HEK293 (cell line): ENCODE results near the gene KCTD10.

Source experiments
- CTCF ChIA-PET: fragments of 350-600 bp; formaldehyde crosslinking; extraction: SDS; loops from one replicate; lab custom pipeline; 2021; ENCODE audit warnings: antibody characterized with exemption; lab: Yijun Ruan, JAX
- POLR2A ChIA-PET: fragments of 300-600 bp; formaldehyde crosslinking; extraction: SDS; loops from one replicate; lab custom pipeline; 2020; ENCODE audit warnings: antibody characterized with exemption, inconsistent platforms; lab: Yijun Ruan, JAX
- H3K27ac ChIP-seq: fragments of 200-500 bp; sonication (Bioruptor generic); 2 replicates; pipeline ENCODE4 v1.5.1; 2014; ENCODE audit warnings: low read depth, low read length, control low read depth, inconsistent platforms; ENCODE audit errors: extremely low read depth
- H3K36me3 ChIP-seq, 2 experiments: fragments of 200-500 bp in 1 of 2; sonication (Bioruptor generic) in 1 of 2; 1 replicate in 1 of 2; 2 replicates in 1 of 2; pipeline ENCODE4 v1.5.1; 2014 to 2017; ENCODE audit warnings: inconsistent platforms in 2 of 2, low read length in 2 of 2; ENCODE audit not compliant: control insufficient read depth in 2 of 2, insufficient read depth in 1 of 2
- H3K4me1 ChIP-seq: fragments of 200-500 bp; sonication (Bioruptor generic); 2 replicates; pipeline ENCODE4 v1.5.1; 2014; ENCODE audit warnings: mild to moderate bottlenecking, low read length, inconsistent platforms; ENCODE audit not compliant: control insufficient read depth, insufficient read depth
- H3K4me3 ChIP-seq: 2 replicates; pipeline ENCODE4 v1.5.1; 2011; ENCODE audit warnings: low read depth, mild to moderate bottlenecking, control low read depth, low read length, moderate library complexity
- H3K9me3 ChIP-seq: fragments of 200-500 bp; sonication (Bioruptor generic); 2 replicates; pipeline ENCODE4 v1.5.1; 2014; ENCODE audit warnings: low read depth, low read length, inconsistent platforms; ENCODE audit not compliant: control insufficient read depth, insufficient read depth
- BCL11A ChIP-seq: fragments of 450-650 bp; formaldehyde crosslinking; IDR thresholded peaks from 2 replicates; pipeline ENCODE4 v1.5.1; 2016; ENCODE audit warnings: low read depth, missing biosample characterization, missing genetic modification characterization
- GLIS2 ChIP-seq: fragments of 450-650 bp; formaldehyde crosslinking; IDR thresholded peaks from 2 replicates; pipeline ENCODE4 v1.5.1; 2016; ENCODE audit warnings: missing biosample characterization, missing genetic modification characterization
- HOXD13 ChIP-seq: sonication (generic); formaldehyde crosslinking; IDR thresholded peaks from 2 replicates; pipeline ENCODE4 v1.8.0; 2022; ENCODE audit warnings: missing genetic modification reagents, borderline replicate concordance
- MYNN ChIP-seq: fragments of 450-650 bp; formaldehyde crosslinking; IDR thresholded peaks from 2 replicates; pipeline ENCODE4 v1.5.1; 2016; ENCODE audit warnings: missing biosample characterization, missing genetic modification characterization, borderline replicate concordance
- SCRT1 ChIP-seq: fragments of 450-650 bp; formaldehyde crosslinking; IDR thresholded peaks from 2 replicates; pipeline ENCODE4 v1.5.1; 2016; ENCODE audit warnings: missing biosample characterization, missing genetic modification characterization, borderline replicate concordance
- SP2 ChIP-seq: fragments of 450-650 bp; formaldehyde crosslinking; IDR thresholded peaks from 2 replicates; pipeline ENCODE4 v1.5.1; 2016; ENCODE audit warnings: missing biosample characterization, missing genetic modification characterization
- YY2 ChIP-seq: fragments of 450-650 bp; formaldehyde crosslinking; IDR thresholded peaks from 2 replicates; pipeline ENCODE4 v1.5.1; 2016; ENCODE audit warnings: missing biosample characterization, missing genetic modification characterization
- ZNF114 ChIP-seq: fragments of 450-650 bp; formaldehyde crosslinking; IDR thresholded peaks from 2 replicates; pipeline ENCODE4 v1.5.0; 2017; ENCODE audit warnings: missing biosample characterization, missing genetic modification characterization
- ZNF138 ChIP-seq: fragments of 450-650 bp; formaldehyde crosslinking; IDR thresholded peaks from 2 replicates; pipeline ENCODE4 v1.5.1; 2016; ENCODE audit warnings: missing biosample characterization, missing genetic modification characterization, borderline replicate concordance
- ZNF223 ChIP-seq: fragments of 450-650 bp; formaldehyde crosslinking; IDR thresholded peaks from 2 replicates; pipeline ENCODE4 v1.5.1; 2016; ENCODE audit warnings: missing biosample characterization, missing genetic modification characterization
- ZNF248 ChIP-seq: fragments of 450-650 bp; formaldehyde crosslinking; IDR thresholded peaks from 2 replicates; pipeline ENCODE4 v1.5.1; 2017; ENCODE audit warnings: missing biosample characterization, missing genetic modification characterization
- ZNF302 ChIP-seq: fragments of 450-650 bp; formaldehyde crosslinking; IDR thresholded peaks from 2 replicates; pipeline ENCODE4 v1.5.1; 2016; ENCODE audit warnings: missing biosample characterization, missing genetic modification characterization, low read depth
- ZNF362 ChIP-seq: fragments of 450-650 bp; formaldehyde crosslinking; IDR thresholded peaks from 2 replicates; pipeline ENCODE4 v1.5.1; 2016; ENCODE audit warnings: missing biosample characterization, missing genetic modification characterization
- ZNF404 ChIP-seq: fragments of 450-650 bp; formaldehyde crosslinking; IDR thresholded peaks from 2 replicates; pipeline ENCODE4 v1.5.1; 2017; ENCODE audit warnings: missing biosample characterization, missing genetic modification characterization
- ZNF473 ChIP-seq: fragments of 450-650 bp; formaldehyde crosslinking; IDR thresholded peaks from 2 replicates; pipeline ENCODE4 v1.5.1; 2017; ENCODE audit warnings: missing biosample characterization, missing genetic modification characterization
- ZNF571 ChIP-seq: fragments of 450-650 bp; formaldehyde crosslinking; IDR thresholded peaks from 2 replicates; pipeline ENCODE4 v1.5.0; 2017; ENCODE audit warnings: missing biosample characterization, missing genetic modification characterization
- ZNF596 ChIP-seq: fragments of 450-650 bp; IDR thresholded peaks from 2 replicates; pipeline ENCODE4 v1.5.0; 2018; ENCODE audit warnings: missing biosample characterization, mild to moderate bottlenecking, missing genetic modification characterization, moderate library complexity
- ZNF654 ChIP-seq: fragments of 450-650 bp; formaldehyde crosslinking; IDR thresholded peaks from 2 replicates; pipeline ENCODE4 v1.5.1; 2016; ENCODE audit warnings: low read depth, missing biosample characterization, missing genetic modification characterization
- ZNF660 ChIP-seq: fragments of 450-650 bp; IDR thresholded peaks from 2 replicates; pipeline ENCODE4 v1.5.1; 2018; ENCODE audit warnings: missing biosample characterization, mild to moderate bottlenecking, missing genetic modification characterization
- ZNF670 ChIP-seq: fragments of 450-650 bp; formaldehyde crosslinking; IDR thresholded peaks from 2 replicates; pipeline ENCODE4 v1.5.1; 2016; ENCODE audit warnings: missing biosample characterization, missing genetic modification characterization, low read depth
- ZNF701 ChIP-seq: fragments of 450-650 bp; formaldehyde crosslinking; IDR thresholded peaks from 2 replicates; pipeline ENCODE4 v1.5.1; 2016; ENCODE audit warnings: missing biosample characterization, missing genetic modification characterization
- ZNF791 ChIP-seq: fragments of 450-650 bp; formaldehyde crosslinking; IDR thresholded peaks from 2 replicates; pipeline ENCODE4 v1.5.1; 2016; ENCODE audit warnings: missing biosample characterization, missing genetic modification characterization
- ZSCAN16 ChIP-seq: fragments of 450-650 bp; formaldehyde crosslinking; IDR thresholded peaks from 2 replicates; pipeline ENCODE4 v1.5.1; 2016; ENCODE audit warnings: missing biosample characterization, missing genetic modification characterization
- ZSCAN5A ChIP-seq: fragments of 450-650 bp; formaldehyde crosslinking; IDR thresholded peaks from 2 replicates; pipeline ENCODE4 v1.5.1; 2016; ENCODE audit warnings: missing biosample characterization, missing genetic modification characterization
- ZXDB ChIP-seq: fragments of 450-650 bp; formaldehyde crosslinking; IDR thresholded peaks from 2 replicates; pipeline ENCODE4 v1.5.1; 2016; ENCODE audit warnings: missing biosample characterization, missing genetic modification characterization
- TF ChIP-seq, protein P1 (sequence below): fragments of 450-650 bp; formaldehyde crosslinking; optimal IDR thresholded peaks from 2 replicates; pipeline ENCODE3; 2016; ENCODE audit warnings: missing biosample characterization, mild to moderate bottlenecking, missing genetic modification characterization
- TF ChIP-seq, protein P2 (sequence below): fragments of 450-650 bp; formaldehyde crosslinking; IDR thresholded peaks from 2 replicates; pipeline ENCODE4 v1.5.1; 2017; ENCODE audit warnings: missing biosample characterization, mild to moderate bottlenecking, missing genetic modification characterization, moderate library complexity
- TF ChIP-seq, protein P3 (sequence below): fragments of 450-650 bp; formaldehyde crosslinking; IDR thresholded peaks from 2 replicates; pipeline ENCODE4 v1.5.1; 2016; ENCODE audit warnings: missing biosample characterization, missing genetic modification characterization
- TF ChIP-seq, protein P4 (sequence below): fragments of 450-650 bp; formaldehyde crosslinking; IDR thresholded peaks from 2 replicates; pipeline ENCODE4 v1.5.1; 2016; ENCODE audit warnings: missing biosample characterization, missing genetic modification characterization

The KCTD10 gene

GRCh38 chr12:109483346-109483745 is 6.2 kb upstream of the KCTD10 start (continued):
- TF ChIP-seq ZNF654 (tag by site-specific recombination) (no peak), SP2 (tag by site-specific recombination) (no peak), BCL11A (tag by site-specific recombination) (no peak), ZNF660 (tag by site-specific recombination) (no peak), ZXDB (tag by site-specific recombination) (no peak), ZNF670 (tag by site-specific recombination) (no peak), HOXD13 (CRISPR knock-in tag) (no peak), ZSCAN5A (tag by site-specific recombination) (no peak), GLIS2 (tag by site-specific recombination) (no peak)
- TF ChIP-seq, protein P1, sequence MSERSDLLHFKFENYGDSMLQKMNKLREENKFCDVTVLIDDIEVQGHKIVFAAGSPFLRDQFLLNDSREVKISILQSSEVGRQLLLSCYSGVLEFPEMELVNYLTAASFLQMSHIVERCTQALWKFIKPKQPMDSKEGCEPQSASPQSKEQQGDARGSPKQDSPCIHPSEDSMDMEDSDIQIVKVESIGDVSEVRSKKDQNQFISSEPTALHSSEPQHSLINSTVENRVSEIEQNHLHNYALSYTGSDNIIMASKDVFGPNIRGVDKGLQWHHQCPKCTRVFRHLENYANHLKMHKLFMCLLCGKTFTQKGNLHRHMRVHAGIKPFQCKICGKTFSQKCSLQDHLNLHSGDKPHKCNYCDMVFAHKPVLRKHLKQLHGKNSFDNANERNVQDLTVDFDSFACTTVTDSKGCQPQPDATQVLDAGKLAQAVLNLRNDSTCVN (tag by site-specific recombination) = no peak
- TF ChIP-seq, protein P2, sequence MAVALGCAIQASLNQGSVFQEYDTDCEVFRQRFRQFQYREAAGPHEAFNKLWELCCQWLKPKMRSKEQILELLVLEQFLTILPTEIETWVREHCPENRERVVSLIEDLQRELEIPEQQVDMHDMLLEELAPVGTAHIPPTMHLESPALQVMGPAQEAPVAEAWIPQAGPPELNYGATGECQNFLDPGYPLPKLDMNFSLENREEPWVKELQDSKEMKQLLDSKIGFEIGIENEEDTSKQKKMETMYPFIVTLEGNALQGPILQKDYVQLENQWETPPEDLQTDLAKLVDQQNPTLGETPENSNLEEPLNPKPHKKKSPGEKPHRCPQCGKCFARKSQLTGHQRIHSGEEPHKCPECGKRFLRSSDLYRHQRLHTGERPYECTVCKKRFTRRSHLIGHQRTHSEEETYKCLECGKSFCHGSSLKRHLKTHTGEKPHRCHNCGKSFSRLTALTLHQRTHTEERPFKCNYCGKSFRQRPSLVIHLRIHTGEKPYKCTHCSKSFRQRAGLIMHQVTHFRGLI (tag by site-specific recombination) = no peak
- TF ChIP-seq, all 188 proteins: peak for 0

- Histone ChIP-seq H3K27ac (no peak overlapping the region), H3K9me3 (no peaks in the 10 kb centered on the region), H3K4me3 (no peak overlapping the region), H3K4me1 (no peaks in the 10 kb centered on the region), H3K36me3 (peaks cover 28 to 52% of the 10 kb centered on the region in 2 experiments)
- ChIA-PET POLR2A (no interaction called here), CTCF (interaction anchor here (0.5 to 1.5 kb wide), 2 partner anchors 55 to 77 kb away, joined by 3 to 4 read pairs; no protein-coding TSS in a partner anchor)
- TF ChIP-seq ZNF473 (no peak), ZNF114 (tag by site-specific recombination) (no peak), ZNF701 (tag by site-specific recombination) (no peak), ZNF138 (no peak), MYNN (tag by site-specific recombination) (no peak), ZNF404 (no peak), ZNF791 (tag by site-specific recombination) (no peak), ZNF223 (tag by site-specific recombination) (no peak), SCRT1 (tag by site-specific recombination) (no peak), ZSCAN16 (tag by site-specific recombination) (no peak), ZNF302 (tag by site-specific recombination) (no peak), ZNF248 (no peak), ZNF571 (no peak), YY2 (tag by site-specific recombination) (no peak), ZNF596 (tag by site-specific recombination) (no peak), ZNF362 (tag by site-specific recombination) (no peak)
- TF ChIP-seq, protein P3, sequence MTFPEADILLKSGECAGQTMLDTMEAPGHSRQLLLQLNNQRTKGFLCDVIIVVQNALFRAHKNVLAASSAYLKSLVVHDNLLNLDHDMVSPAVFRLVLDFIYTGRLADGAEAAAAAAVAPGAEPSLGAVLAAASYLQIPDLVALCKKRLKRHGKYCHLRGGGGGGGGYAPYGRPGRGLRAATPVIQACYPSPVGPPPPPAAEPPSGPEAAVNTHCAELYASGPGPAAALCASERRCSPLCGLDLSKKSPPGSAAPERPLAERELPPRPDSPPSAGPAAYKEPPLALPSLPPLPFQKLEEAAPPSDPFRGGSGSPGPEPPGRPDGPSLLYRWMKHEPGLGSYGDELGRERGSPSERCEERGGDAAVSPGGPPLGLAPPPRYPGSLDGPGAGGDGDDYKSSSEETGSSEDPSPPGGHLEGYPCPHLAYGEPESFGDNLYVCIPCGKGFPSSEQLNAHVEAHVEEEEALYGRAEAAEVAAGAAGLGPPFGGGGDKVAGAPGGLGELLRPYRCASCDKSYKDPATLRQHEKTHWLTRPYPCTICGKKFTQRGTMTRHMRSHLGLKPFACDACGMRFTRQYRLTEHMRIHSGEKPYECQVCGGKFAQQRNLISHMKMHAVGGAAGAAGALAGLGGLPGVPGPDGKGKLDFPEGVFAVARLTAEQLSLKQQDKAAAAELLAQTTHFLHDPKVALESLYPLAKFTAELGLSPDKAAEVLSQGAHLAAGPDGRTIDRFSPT (tag by site-specific recombination) = no peak
- TF ChIP-seq, protein P4, sequence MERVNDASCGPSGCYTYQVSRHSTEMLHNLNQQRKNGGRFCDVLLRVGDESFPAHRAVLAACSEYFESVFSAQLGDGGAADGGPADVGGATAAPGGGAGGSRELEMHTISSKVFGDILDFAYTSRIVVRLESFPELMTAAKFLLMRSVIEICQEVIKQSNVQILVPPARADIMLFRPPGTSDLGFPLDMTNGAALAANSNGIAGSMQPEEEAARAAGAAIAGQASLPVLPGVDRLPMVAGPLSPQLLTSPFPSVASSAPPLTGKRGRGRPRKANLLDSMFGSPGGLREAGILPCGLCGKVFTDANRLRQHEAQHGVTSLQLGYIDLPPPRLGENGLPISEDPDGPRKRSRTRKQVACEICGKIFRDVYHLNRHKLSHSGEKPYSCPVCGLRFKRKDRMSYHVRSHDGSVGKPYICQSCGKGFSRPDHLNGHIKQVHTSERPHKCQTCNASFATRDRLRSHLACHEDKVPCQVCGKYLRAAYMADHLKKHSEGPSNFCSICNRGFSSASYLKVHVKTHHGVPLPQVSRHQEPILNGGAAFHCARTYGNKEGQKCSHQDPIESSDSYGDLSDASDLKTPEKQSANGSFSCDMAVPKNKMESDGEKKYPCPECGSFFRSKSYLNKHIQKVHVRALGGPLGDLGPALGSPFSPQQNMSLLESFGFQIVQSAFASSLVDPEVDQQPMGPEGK (tag by site-specific recombination) = no peak
Observed at GRCh38 chr12:109482894-109483293, 5.8 kb upstream of the KCTD10 start.
